GM23338 (cell line): Measurements from ENCODE around the gene ZBTB14. TPM values are rescaled to one million over a fixed set of nuclear protein-coding genes. Genes with fewer than 3 reads are reported as not detected.

Source experiments
- ATAC-seq: fragments of 200-7000 bp; cut with Tn5 transposase; 3 replicates; pipeline ENCODE4 v1.9.1; 2020
- DNase-seq: peaks from one replicate; pipeline ENCODE4 v3.0.0-alpha.2; 2015; ENCODE audit warnings: low spot score
- H2AFZ ChIP-seq: fragments of 200-600 bp; sonication (generic); 2 replicates; pipeline ENCODE4 v1.8.0; 2016; ENCODE audit warnings: antibody characterized with exemption, mild to moderate bottlenecking, moderate library complexity
- H3F3A ChIP-seq: fragments of 200-600 bp; sonication (generic); replicated peaks from 2 replicates; pipeline ENCODE4 v1.8.0; 2017; ENCODE audit warnings: antibody characterized with exemption, mixed run types, low read depth
- H3K27ac ChIP-seq: fragments of 200-600 bp; sonication (generic); 2 replicates; pipeline ENCODE4 v1.6.1; 2016; ENCODE audit warnings: low read depth
- H3K27me3 ChIP-seq: fragments of 200-600 bp; sonication (generic); 2 replicates; pipeline ENCODE4 v1.8.0; 2016; ENCODE audit warnings: mild to moderate bottlenecking, mixed run types, moderate library complexity; ENCODE audit not compliant: insufficient read depth
- H3K36me3 ChIP-seq: fragments of 200-600 bp; sonication (generic); 2 replicates; pipeline ENCODE4 v1.8.0; 2016; ENCODE audit warnings: mild to moderate bottlenecking; ENCODE audit not compliant: insufficient read depth
- H3K4me1 ChIP-seq: fragments of 200-600 bp; sonication (generic); 2 replicates; pipeline ENCODE4 v1.8.0; 2016; ENCODE audit warnings: mild to moderate bottlenecking, moderate library complexity; ENCODE audit not compliant: insufficient read depth
- H3K4me2 ChIP-seq: fragments of 200-600 bp; sonication (generic); 2 replicates; pipeline ENCODE4 v1.7.1; 2017; ENCODE audit warnings: mixed run types
- H3K4me3 ChIP-seq: fragments of 200-600 bp; sonication (generic); 2 replicates; pipeline ENCODE4 v1.6.1; 2016; ENCODE audit warnings: mixed run types
- H3K79me2 ChIP-seq: fragments of 200-600 bp; sonication (generic); replicated peaks from 2 replicates; pipeline ENCODE4 v1.8.0; 2017; ENCODE audit warnings: mild to moderate bottlenecking; ENCODE audit not compliant: insufficient read depth
- H3K9me2 ChIP-seq: fragments of 200-600 bp; sonication (generic); 2 replicates; pipeline ENCODE4 v1.8.0; 2017; ENCODE audit not compliant: insufficient read depth
- H4K20me1 ChIP-seq: fragments of 200-600 bp; sonication (generic); replicated peaks from 2 replicates; pipeline ENCODE4 v1.8.0; 2017; ENCODE audit warnings: mild to moderate bottlenecking; ENCODE audit not compliant: insufficient read depth
- H3K27ac Mint-ChIP-seq: 2 replicates; pipeline ENCODE4 v1.8.0; 2020; ENCODE audit warnings: inconsistent platforms, mild to moderate bottlenecking, moderate library complexity, mixed read lengths
- H3K27me3 Mint-ChIP-seq: 3 replicates; pipeline ENCODE4 v1.8.0; 2022; ENCODE audit warnings: low read depth, mild to moderate bottlenecking, moderate library complexity, mixed read lengths, inconsistent platforms; ENCODE audit not compliant: insufficient read depth, poor library complexity
- H3K36me3 Mint-ChIP-seq: 3 replicates; pipeline ENCODE4 v1.8.0; 2021; ENCODE audit warnings: low read depth, mild to moderate bottlenecking, inconsistent platforms, moderate library complexity, mixed read lengths
- H3K4me1 Mint-ChIP-seq: 3 replicates; pipeline ENCODE4 v1.8.0; 2020; ENCODE audit warnings: mild to moderate bottlenecking, inconsistent platforms, mixed read lengths
- H3K4me3 Mint-ChIP-seq: 3 replicates; pipeline ENCODE4 v1.8.0; 2021; ENCODE audit warnings: moderate library complexity, mild to moderate bottlenecking, inconsistent platforms, mixed read lengths
- H3K9me3 Mint-ChIP-seq: 3 replicates; pipeline ENCODE4 v1.8.0; 2020; ENCODE audit warnings: moderate library complexity, mild to moderate bottlenecking, inconsistent platforms, mixed read lengths
- CREB1 ChIP-seq: fragments of 250-450 bp; sonication (Bioruptor Pico); IDR thresholded peaks from 2 replicates; pipeline ENCODE4 v1.5.0; 2020; ENCODE audit warnings: low read depth, mild to moderate bottlenecking, moderate library complexity
- ETS1 ChIP-seq: IDR thresholded peaks from 2 replicates; pipeline ENCODE4 v1.6.1; 2016; ENCODE audit warnings: antibody characterized with exemption
- EZH2 ChIP-seq: fragments of 200-600 bp; sonication (generic); IDR thresholded peaks from one replicate; pipeline ENCODE4 v1.8.0; 2017; ENCODE audit warnings: antibody characterized with exemption, mild to moderate bottlenecking, low read depth; ENCODE audit not compliant: unreplicated experiment
- EZH2phosphoT487 ChIP-seq: fragments of 200-600 bp; sonication (generic); IDR thresholded peaks from one replicate; pipeline ENCODE4 v1.8.1; 2018; ENCODE audit warnings: antibody characterized with exemption; ENCODE audit not compliant: unreplicated experiment
- NANOG ChIP-seq: IDR thresholded peaks from 2 replicates; pipeline ENCODE4 v1.6.1; 2016; ENCODE audit warnings: antibody characterized with exemption, borderline replicate concordance
- POLR2AphosphoS5 ChIP-seq: IDR thresholded peaks from 2 replicates; pipeline ENCODE4 v1.6.1; 2016; ENCODE audit warnings: antibody characterized with exemption, low read depth
- REST ChIP-seq: IDR thresholded peaks from one replicate; pipeline ENCODE4 v1.6.1; 2018; ENCODE audit warnings: antibody characterized with exemption; ENCODE audit not compliant: unreplicated experiment
- STAT1 ChIP-seq: IDR thresholded peaks from one replicate; pipeline ENCODE4 v1.6.1; 2016; ENCODE audit warnings: antibody characterized with exemption; ENCODE audit not compliant: unreplicated experiment
- ZNF114 ChIP-seq: fragments of 250-450 bp; sonication (Bioruptor Pico); IDR thresholded peaks from 2 replicates; pipeline ENCODE4 v1.5.0; 2020; ENCODE audit warnings: mild to moderate bottlenecking, moderate library complexity
- ZNF331 ChIP-seq: fragments of 250-450 bp; sonication (Bioruptor Pico); IDR thresholded peaks from 2 replicates; pipeline ENCODE4 v1.5.0; 2020; ENCODE audit warnings: low read depth, mild to moderate bottlenecking, moderate library complexity
- polyA plus RNA-seq: library from polyadenylated mRNA; unstranded; fragments of >200 nt; fragmentation: Nextera tagmentation; extraction: Ambion mirVana; gene quantifications from 2 replicates; pipeline ENCODE4 v1.2.1, GENCODE V29; 2016
- total RNA-seq: library from RNA; depleted of rRNA; stranded (reverse); fragments of >200 nt; shearing (Covaris generic); gene quantifications from 2 replicates; pipeline ENCODE4 v1.2.3, GENCODE V29; 2014
- TF ChIP-seq, protein P1 (sequence below), 2 experiments: fragments of 200-600 bp in 1 of 2; sonication (generic) in 1 of 2; conservative IDR thresholded peaks; 2 replicates each; pipeline versions ENCODE4 v1.5.1 to v1.6.1; 2016 to 2017; ENCODE audit warnings: antibody characterized with exemption in 2 of 2, low read depth in 2 of 2, mild to moderate bottlenecking in 2 of 2, moderate library complexity in 1 of 2
- TF ChIP-seq, protein P2 (sequence below): fragments of 250-450 bp; sonication (Bioruptor Pico); IDR thresholded peaks from 2 replicates; pipeline ENCODE4 v1.5.0; 2020; ENCODE audit warnings: mild to moderate bottlenecking, moderate library complexity

Gene ZBTB14
- total and polyA plus RNA-seq, 2 experiments from 2014 or later = 5.2 to 16.8 TPM

- Histone ChIP-seq H3F3A (0 out of 2 replicates have a peak, but pooled peaks cover 3% of the 10 kb centered on the region), H3K27me3 (peaks cover 16% of the 10 kb centered on the region), H2AFZ (0 out of 2 replicates have a peak overlapping the region, but pooled peaks have one; percentile 16), H3K36me3 (no peaks in the 10 kb centered on the region), H3K79me2 (no peaks in the 10 kb centered on the region), H4K20me1 (no peaks in the 10 kb centered on the region), H3K4me2 (no peak overlapping the region), H3K4me1 (no peaks in the 10 kb centered on the region), H3K9me2 (no peaks in the 10 kb centered on the region), H3K27ac (no peak overlapping the region), H3K4me3 (no peak overlapping the region)
- no peaks in the 10 kb centered on the region; the same call in 2 of the 3 replicates for H3K9me3 Mint-ChIP-seq
- no peaks in the 10 kb centered on the region; the same call in 2 of the 3 replicates for H3K36me3 Mint-ChIP-seq
- ATAC-seq (no peak), DNase-seq (no peak)
- no peak overlapping the region for H3K27ac Mint-ChIP-seq
- H3K27me3 Mint-ChIP-seq = peaks cover 19% of the 10 kb centered on the region
- no peak overlapping the region for H3K4me3 Mint-ChIP-seq
- TF ChIP-seq STAT1 (no peak), ZNF114 (CRISPR knock-in tag) (no peak), ZNF331 (CRISPR knock-in tag) (no peak), EZH2phosphoT487 (no peak), EZH2 (no peak), NANOG (no peak), ETS1 (no peak), CREB1 (CRISPR knock-in tag) (no peak), POLR2AphosphoS5 (no peak), REST (no peak)
- TF ChIP-seq, protein P1, sequence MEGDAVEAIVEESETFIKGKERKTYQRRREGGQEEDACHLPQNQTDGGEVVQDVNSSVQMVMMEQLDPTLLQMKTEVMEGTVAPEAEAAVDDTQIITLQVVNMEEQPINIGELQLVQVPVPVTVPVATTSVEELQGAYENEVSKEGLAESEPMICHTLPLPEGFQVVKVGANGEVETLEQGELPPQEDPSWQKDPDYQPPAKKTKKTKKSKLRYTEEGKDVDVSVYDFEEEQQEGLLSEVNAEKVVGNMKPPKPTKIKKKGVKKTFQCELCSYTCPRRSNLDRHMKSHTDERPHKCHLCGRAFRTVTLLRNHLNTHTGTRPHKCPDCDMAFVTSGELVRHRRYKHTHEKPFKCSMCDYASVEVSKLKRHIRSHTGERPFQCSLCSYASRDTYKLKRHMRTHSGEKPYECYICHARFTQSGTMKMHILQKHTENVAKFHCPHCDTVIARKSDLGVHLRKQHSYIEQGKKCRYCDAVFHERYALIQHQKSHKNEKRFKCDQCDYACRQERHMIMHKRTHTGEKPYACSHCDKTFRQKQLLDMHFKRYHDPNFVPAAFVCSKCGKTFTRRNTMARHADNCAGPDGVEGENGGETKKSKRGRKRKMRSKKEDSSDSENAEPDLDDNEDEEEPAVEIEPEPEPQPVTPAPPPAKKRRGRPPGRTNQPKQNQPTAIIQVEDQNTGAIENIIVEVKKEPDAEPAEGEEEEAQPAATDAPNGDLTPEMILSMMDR (conservative IDR thresholded peaks at IDR 0.05; ENCODE audit: low read depth in 2 of 2) = no peak
- TF ChIP-seq, protein P2, sequence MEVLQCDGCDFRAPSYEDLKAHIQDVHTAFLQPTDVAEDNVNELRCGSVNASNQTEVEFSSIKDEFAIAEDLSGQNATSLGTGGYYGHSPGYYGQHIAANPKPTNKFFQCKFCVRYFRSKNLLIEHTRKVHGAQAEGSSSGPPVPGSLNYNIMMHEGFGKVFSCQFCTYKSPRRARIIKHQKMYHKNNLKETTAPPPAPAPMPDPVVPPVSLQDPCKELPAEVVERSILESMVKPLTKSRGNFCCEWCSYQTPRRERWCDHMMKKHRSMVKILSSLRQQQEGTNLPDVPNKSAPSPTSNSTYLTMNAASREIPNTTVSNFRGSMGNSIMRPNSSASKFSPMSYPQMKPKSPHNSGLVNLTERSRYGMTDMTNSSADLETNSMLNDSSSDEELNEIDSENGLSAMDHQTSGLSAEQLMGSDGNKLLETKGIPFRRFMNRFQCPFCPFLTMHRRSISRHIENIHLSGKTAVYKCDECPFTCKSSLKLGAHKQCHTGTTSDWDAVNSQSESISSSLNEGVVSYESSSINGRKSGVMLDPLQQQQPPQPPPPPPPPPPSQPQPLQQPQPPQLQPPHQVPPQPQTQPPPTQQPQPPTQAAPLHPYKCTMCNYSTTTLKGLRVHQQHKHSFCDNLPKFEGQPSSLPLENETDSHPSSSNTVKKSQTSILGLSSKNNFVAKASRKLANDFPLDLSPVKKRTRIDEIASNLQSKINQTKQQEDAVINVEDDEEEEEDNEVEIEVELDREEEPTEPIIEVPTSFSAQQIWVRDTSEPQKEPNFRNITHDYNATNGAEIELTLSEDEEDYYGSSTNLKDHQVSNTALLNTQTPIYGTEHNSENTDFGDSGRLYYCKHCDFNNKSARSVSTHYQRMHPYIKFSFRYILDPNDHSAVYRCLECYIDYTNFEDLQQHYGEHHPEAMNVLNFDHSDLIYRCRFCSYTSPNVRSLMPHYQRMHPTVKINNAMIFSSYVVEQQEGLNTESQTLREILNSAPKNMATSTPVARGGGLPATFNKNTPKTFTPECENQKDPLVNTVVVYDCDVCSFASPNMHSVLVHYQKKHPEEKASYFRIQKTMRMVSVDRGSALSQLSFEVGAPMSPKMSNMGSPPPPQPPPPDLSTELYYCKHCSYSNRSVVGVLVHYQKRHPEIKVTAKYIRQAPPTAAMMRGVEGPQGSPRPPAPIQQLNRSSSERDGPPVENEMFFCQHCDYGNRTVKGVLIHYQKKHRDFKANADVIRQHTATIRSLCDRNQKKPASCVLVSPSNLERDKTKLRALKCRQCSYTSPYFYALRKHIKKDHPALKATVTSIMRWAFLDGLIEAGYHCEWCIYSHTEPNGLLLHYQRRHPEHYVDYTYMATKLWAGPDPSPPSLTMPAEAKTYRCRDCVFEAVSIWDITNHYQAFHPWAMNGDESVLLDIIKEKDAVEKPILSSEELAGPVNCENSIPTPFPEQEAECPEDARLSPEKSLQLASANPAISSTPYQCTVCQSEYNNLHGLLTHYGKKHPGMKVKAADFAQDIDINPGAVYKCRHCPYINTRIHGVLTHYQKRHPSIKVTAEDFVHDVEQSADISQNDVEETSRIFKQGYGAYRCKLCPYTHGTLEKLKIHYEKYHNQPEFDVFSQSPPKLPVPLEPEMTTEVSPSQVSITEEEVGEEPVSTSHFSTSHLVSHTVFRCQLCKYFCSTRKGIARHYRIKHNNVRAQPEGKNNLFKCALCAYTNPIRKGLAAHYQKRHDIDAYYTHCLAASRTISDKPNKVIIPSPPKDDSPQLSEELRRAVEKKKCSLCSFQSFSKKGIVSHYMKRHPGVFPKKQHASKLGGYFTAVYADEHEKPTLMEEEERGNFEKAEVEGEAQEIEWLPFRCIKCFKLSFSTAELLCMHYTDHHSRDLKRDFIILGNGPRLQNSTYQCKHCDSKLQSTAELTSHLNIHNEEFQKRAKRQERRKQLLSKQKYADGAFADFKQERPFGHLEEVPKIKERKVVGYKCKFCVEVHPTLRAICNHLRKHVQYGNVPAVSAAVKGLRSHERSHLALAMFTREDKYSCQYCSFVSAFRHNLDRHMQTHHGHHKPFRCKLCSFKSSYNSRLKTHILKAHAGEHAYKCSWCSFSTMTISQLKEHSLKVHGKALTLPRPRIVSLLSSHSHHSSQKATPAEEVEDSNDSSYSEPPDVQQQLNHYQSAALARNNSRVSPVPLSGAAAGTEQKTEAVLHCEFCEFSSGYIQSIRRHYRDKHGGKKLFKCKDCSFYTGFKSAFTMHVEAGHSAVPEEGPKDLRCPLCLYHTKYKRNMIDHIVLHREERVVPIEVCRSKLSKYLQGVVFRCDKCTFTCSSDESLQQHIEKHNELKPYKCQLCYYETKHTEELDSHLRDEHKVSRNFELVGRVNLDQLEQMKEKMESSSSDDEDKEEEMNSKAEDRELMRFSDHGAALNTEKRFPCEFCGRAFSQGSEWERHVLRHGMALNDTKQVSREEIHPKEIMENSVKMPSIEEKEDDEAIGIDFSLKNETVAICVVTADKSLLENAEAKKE (CRISPR knock-in tag) = no peak
- H3K4me1 Mint-ChIP-seq = peaks cover 7% of the 10 kb centered on the region
Measured at GRCh38 chr18:5300476-5301010, 5.0 kb upstream of the ZBTB14 start.
